HG03103 (cell line): ENCODE measurements around the gene ARHGEF19.
"Not testable (repeated sequence)": the region's sequence is repeated elsewhere in the genome, so short reads cannot be mapped to it uniquely, and the experiment has no call there.

Experiments
- ATAC-seq: cut with Tn5 transposase; IDR thresholded peaks from one replicate; pipeline ENCODE4 v1.9.1; 2021; ENCODE audit warnings: low read depth; ENCODE audit not compliant: unreplicated experiment

The ARHGEF19 gene

DNA sequence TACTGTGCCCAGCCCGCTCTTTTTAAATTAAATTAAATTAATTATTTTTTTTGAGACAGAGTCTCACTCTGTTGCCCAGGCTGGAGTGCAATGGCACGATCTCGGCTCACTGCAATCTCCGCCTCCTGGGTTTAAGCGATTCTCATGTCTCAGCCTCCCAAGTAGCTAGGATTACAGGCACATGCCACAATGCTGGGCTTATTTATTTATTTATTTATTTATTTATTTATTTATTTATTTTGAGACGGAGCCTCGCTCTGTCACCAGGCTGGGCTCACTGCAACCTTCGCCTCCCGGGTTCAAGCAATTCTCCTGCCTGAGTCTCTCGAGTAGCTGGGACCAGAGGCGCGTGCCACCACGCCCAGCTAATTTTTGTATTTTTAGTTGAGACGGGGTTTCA, 10.3 kb upstream of the ARHGEF19 start:
- ATAC-seq, result not testable (repeated sequence)

DNA sequence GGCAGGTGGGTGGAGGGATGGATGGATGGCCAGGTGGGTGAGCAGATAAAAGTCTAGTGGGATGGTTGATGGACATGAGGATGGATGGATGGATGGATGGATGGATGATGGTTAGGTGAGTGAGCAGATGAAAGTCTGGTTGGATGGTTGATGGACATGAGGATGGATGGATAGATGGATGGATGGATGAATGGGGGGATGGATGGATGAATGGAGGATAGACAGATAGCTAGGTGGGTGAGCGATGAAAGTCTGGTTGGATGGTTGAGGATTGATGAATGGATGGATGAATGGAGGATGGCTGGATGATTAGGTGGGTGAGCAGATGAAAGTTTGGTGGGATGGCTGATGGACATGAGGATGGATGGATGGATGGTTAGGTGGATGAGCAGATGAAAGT, 9.0 kb upstream of the ARHGEF19 start:
- no peak for ATAC-seq

DNA sequence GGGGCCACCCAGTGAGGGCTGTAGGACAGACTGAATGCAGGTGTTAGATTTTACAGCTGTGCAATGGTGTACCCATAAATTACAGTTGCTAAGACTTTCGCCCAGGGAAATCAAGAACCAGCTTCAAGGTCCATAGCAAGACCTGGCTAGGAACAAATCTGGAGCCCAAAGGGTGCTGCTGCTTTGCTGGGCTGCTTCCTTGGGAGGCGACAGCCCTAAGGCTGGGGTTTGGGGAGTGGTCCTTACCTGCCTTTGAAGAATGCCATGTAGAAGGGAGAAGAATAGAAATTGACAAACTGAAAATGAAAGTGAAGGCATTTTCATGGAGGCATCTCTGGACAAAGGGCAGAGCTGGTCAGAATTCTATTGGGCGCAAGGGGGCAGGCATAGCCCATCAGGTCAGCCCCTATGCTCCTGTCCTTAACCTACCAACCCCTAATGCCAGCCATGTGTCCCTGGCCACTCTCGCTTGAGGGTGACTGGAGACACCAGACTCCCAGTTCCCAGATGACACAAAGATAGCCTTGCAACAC, 7.6 kb upstream of the ARHGEF19 start:
- no peak for ATAC-seq

DNA sequence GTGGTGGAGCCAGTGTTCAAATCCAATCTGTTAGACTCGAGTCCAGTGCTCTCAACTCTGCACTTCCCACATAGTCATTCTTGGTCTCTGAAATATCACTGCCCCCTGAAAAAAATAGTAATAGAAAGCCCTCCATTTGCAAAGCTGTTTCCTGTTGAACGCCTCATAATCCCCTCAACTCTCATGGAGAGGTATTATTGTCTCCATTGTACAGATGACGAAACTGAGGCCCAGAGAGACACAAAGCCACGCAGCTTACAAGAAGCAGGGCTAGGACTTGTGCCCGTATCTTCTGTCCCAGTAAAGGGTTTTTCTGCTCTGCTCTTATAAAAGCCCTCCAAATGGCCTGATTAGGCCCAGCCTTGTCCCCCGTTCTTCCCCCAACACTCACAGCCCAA, 6.2 kb upstream of the ARHGEF19 start:
- ATAC-seq, result no peak

DNA sequence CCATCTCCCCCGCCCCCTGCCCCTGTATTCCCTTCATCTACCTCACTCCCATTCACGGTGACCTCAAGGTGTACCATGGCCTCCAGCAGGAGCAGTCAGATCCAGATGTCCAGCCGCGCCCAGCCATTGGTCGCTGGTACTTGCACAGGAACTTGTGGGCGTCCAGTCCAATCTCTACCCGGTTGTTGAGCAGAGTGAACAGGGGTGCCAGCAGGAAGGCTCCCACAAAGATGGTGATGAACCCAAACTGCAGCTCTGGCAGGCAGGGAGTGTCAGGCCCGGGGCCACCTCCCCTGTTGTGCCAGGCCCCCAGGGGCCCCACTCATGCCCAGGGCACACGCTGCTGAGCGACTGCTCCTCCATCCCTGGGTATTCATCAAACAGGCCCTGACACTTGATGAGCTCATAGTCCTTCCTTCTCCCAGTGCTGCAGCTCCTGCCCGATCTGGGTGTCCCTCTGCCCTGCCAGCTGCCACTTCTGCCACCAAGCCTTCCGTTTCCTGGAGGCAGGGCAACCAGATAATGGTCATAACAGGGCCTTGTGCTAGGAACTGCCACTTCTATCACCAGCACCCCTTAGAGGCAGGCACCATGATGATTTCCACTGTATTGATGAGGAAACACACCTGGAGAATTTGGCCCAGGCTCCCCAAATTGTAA, 5.7 kb upstream of the ARHGEF19 start:
- no peak for ATAC-seq

GRCh38 chr1:16217061-16217785, 4.8 kb upstream of the ARHGEF19 start:
- peak; percentile 86 for ATAC-seq

GRCh38 chr1:16215882-16216753, 3.7 kb upstream of the ARHGEF19 start:
- ATAC-seq, result no peak

DNA sequence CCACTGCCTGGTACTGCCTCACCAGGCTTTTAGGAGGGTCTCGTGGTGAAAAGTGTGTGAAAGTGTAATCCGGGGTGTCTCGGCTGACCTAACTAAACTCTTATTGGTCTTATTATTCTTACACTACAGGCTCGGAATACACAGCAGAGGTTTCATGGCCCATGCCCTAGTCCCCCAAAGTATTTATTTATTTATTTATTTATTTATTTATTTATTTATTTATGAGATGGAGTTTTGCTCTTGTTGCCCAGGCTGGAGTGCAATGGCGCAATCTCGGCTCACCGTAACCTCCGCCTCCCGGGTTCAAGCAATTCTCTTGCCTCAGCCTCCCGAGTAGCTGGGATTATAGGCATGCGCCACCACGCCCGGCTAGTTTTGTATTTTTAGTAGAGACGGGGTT, 2.8 kb upstream of the ARHGEF19 start:
- ATAC-seq, result not testable (repeated sequence)

DNA sequence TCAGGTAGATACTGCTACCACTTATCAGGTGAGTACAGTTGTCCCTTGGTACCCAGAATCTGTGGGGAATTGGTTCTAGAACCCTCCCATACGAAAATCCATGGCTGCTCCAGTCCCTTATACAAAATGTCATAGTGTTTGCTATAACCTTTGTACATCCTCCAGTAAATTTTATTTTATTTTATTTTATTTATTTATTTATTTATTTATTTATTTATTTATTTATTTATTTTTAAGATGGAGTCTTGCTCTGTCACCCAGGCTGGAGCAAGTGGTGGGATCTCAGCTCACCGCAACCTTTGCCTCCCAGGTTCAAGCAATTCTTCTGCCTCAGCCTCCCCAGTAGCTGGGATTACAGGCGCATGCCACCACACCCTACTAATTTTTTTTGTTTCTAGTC, 1.1 kb upstream of the ARHGEF19 start:
- ATAC-seq, result not testable (repeated sequence)

DNA sequence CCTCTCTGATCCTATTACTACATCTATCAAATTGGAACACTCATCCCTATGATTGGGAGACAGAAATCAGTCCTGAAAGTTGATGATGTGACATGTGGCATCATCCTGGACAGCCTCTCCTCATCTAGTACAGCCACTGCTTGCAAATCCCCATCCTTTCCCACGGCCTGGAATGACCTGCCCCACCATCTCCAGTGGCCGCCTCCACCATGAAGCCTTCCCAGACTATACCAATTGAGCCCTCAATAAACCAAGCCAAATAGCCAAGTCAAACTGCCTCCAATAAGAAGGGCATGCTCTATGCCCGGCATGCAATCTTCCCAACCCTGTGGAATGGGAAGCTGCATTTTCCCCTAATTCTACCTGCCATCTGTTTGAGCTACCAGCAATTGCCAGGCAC, 561 bp upstream of the ARHGEF19 start:
- ATAC-seq, result no peak

- no peak for ATAC-seq
These were observed 628 bp downstream of the ARHGEF19 start for GRCh38 chr1:16211824-16212223.

GRCh38 chr1:16210581-16210980, 1.9 kb downstream of the ARHGEF19 start:
- no peak for ATAC-seq

GRCh38 chr1:16209847-16210407, 2.5 kb downstream of the ARHGEF19 start:
- no peak for ATAC-seq

DNA sequence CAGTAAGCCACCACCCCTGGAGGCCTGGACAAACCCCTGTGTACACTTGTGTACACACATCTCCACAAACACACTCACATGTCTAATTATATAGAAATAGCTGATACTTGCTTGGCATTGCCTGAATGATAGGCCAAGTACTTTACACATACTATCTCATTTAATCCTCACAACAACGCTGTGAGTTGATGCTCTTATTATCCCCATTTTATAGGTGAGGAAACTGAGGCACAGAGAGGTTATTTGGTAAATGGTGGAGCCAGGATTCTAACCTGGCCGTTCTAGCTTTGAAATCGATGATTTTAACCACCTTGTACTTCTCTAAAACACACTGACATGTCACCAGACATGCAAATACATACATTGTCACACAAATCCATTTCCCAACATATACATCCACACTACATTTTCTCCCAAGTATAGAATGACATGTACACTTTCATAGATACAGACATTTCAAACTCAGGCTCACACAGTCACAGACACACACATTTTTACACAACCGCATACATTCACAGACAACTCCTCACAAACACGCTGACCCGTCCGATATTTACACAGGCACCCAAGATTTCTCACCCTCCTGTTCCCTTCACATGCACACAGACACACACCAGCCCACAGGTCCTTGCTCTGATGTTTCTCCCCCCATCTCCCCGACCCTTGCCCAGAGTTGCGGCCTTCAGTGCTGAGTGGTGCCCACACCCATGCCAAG, 3.2 kb downstream of the ARHGEF19 start:
- no peak for ATAC-seq

- ATAC-seq, result no peak
These were observed 4.0 kb downstream of the ARHGEF19 start for GRCh38 chr1:16208270-16208987.

DNA sequence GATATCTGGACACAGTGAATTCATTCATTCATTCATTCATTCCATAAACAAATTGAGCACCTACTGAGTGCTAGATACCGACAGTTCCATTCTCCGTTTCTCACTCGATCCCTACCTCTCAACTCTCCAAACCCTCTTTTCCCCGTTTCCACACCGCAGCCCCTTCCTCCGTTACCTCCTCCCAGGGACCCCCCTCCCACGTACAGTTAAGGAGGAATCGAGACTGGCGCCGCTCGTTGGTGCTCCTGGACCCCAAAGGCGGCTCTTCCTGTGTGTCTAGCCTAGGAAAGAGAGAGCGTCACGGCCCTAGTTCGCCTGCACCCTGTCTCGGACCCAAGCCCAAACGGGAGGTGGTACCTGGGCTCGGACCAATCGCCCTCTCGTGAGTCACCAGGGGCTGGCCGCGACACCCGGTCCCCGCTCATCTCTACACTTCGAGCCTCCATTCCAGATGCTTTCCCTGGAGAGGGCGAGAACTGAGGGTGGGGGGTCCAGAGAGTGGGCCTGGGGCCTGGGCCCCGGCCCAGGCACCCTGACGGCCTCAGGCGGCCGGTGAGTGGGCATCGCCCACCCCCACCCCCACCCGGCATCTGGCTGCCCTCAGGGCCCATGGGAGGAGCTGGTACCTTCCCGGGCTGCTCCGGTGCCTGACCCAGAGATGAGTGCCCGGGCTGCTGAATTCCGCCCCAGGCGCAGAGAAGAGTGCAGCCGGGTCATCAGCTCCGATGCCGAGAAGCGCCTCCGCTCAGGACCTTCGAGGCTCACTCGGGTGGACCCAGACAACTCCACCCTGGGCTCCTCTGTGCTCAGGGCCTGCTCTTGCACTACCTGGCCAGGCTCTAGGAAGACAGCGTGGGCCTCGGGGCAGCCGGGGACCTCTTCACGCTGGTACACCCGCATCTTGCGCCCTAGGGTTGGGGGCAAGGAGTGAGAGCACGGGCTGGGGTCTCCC, 4.9 kb downstream of the ARHGEF19 start:
- no peak for ATAC-seq

- peak; percentile 56 for ATAC-seq
These were observed 5.7 kb downstream of the ARHGEF19 start for GRCh38 chr1:16206547-16207317.
